GM15510 (cell line): Measurements from ENCODE around the gene SEMA3G.

Experiments used
- POLR2A ChIP-seq: IDR thresholded peaks from 3 replicates; pipeline ENCODE4 v1.6.1; 2011; ENCODE audit warnings: borderline replicate concordance; ENCODE audit not compliant: insufficient read length; ENCODE audit errors: extremely low read depth

Gene SEMA3G

DNA sequence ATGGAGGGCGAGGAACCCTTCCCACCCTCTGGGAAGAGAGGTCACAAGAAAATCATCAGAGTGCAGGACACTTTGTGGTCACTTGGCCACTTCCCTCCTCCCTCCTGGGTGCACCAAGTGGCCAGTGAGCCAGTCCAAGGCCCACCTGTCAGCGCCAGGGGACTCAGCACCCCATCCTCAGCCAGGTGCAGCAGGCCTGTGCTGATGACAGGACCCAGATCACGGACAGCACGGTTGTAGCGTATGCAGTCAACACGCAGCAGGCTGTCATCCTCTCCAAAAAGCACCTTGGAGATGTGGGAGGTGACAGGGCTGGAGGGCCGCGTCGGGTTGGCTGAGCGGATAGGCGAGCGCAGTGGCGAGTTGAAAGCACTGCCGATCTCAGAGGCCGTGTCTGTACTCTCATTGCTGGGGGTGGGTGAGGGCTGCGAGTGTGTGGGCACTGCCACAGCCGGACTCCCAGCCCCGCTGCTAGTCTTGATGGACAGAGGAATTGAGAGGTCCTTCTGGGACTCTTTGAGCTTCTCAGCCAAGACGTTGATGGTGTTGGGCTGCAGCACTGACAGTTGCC is 41.5 kb downstream of the SEMA3G start:
- TF ChIP-seq POLR2A, result no peak

- no peak for TF ChIP-seq POLR2A
Observed at GRCh38 chr3:52402706-52403270, 42.1 kb downstream of the SEMA3G start.

- no peak for TF ChIP-seq POLR2A
Observed at GRCh38 chr3:52402101-52402521, 42.8 kb downstream of the SEMA3G start.

- TF ChIP-seq POLR2A, result no peak
Observed at GRCh38 chr3:52401551-52401950, 43.4 kb downstream of the SEMA3G start.

- no peak for TF ChIP-seq POLR2A
Observed at GRCh38 chr3:52401021-52401420, 43.9 kb downstream of the SEMA3G start.

DNA sequence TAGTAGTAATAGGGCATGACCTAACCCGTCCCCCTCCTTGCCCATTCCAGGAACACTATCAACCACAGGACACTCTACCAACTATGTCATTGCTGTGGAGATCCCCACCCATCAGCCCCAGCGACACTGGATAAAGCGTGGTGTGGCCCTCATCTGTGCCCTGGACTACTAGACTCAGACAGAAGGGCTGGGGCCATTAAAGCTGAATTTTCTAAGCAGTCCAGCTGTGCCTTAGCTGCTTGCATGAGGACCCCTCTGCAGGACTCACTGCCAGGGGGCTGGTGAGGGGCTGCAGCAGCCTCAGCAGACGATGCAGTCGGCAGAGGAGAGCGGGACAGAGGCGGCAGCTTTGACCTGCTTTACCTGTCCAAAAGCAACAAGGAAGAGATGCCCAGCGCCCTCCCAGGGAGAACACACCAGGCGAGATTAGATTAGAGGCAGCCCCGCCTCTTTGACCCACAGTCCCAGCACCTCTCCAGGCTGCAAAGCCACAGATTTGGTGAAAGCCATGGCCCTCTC is 44.6 kb downstream of the SEMA3G start:
- no peak for TF ChIP-seq POLR2A

DNA sequence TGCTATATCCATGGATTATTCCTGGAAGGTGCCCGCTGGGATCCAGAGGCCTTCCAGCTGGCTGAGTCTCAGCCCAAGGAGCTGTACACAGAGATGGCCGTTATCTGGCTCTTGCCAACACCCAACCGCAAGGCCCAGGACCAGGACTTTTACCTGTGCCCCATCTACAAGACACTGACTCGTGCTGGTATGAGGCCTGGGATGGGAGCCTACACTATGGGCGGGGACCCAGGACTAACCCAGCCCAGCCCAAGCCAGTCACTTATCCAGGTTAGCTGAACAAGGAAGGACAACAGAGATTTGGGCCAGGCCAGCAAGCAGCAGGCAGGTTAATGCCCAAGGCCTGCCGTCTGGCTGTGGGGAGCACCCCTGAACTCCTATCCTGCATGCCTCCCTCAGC is 45.3 kb downstream of the SEMA3G start:
- TF ChIP-seq POLR2A, result no peak

- TF ChIP-seq POLR2A, result no peak
Observed at GRCh38 chr3:52399131-52399530, 45.8 kb downstream of the SEMA3G start.

GRCh38 chr3:52398670-52399081 is 46.2 kb downstream of the SEMA3G start:
- TF ChIP-seq POLR2A, result no peak

DNA sequence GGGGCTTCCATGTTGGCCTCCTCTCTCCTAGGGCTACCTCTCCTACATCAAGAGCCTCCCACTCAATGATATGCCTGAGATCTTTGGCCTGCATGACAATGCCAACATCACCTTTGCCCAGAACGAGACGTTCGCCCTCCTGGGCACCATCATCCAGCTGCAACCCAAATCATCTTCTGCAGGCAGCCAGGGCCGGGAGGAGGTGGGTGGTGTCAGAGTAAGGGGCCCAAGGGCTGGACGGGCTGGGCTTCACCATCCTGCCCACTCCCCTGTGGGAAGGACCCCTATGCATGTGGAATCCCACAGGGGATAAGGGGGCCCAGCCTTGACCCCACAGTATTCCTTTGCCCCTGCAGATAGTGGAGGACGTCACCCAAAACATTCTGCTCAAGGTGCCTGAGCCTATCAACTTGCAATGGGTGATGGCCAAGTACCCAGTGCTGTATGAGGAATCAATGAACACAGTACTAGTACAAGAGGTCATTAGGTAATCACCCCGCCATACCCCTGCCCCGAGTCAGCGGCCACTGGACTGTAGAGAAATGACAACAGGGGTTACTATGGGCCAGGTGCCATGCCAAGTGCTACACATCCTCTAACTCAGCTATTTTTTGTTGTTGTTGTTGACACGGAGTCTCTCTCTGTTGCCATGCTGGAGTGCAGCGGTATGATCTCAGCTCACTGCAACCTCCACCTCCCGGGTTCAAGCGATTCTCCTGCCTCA is 47.1 kb downstream of the SEMA3G start:
- TF ChIP-seq POLR2A, result no peak

DNA sequence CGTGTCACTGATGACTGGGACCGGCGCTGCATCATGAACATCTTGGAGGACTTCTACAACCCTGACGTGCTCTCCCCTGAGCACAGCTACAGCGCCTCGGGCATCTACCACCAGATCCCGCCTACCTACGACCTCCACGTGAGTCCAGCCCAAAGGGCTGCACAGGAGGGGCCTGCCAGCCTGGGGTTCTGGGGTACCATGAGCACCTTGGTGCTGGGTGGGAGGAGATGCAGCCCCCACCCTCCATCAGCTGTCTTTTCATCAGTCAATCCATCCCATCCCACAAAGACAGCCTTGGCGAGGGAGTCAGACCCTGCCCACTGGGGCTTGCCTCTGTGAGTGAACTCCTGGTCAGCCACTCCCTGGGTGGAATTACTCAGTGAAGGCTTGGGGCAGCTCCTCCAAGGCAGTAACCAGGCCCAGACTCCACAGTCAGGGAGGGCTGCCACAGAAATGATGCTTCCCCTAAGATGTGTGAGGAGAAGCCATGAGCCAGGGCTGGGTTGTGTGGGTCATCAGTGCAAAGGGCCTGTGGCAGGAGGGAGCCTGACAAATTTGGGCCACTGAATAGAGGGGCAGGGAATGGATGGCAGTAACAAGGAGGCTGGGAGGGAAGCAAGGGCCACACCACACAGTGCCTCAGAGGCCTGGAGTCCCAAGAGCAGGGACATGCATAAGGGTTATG is 47.9 kb downstream of the SEMA3G start:
- no peak for TF ChIP-seq POLR2A

DNA sequence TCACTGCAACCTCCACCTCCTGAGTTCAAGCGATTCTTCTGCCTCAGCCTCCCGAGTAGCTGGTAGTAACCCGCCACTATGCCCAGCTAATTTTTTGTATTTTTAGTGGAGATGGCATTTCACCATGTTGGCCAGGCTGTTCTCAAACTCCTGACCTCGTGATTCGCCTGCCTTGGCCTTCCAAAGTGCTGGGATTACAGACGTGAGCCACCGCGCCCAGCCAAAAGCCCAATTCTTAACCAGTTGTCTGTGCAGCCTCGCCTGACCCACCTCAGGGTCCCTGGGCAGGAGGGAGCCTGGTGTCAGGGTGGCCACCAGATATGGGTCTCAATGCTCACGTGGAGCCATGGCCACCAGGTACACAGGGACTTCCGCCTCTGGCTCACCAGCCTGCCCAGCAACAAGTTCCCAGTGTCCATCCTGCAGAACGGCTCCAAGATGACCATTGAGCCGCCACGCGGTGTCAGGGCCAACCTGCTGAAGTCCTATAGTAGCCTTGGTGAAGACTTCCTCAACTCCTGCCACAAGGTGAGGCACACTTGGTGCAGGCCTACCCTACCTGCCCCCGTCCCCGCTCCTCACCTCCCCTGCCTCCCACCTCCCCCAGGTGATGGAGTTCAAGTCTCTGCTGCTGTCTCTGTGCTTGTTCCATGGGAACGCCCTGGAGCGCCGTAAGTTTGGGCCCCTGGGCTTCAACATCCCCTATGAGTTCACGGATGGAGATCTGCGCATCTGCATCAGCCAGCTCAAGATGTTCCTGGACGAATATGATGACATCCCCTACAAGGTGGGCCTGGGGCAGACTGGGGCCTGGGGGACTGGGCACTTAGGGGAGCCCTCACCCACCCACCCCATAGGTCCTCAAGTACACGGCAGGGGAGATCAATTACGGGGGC is 48.6 kb downstream of the SEMA3G start:
- TF ChIP-seq POLR2A, result no peak

DNA sequence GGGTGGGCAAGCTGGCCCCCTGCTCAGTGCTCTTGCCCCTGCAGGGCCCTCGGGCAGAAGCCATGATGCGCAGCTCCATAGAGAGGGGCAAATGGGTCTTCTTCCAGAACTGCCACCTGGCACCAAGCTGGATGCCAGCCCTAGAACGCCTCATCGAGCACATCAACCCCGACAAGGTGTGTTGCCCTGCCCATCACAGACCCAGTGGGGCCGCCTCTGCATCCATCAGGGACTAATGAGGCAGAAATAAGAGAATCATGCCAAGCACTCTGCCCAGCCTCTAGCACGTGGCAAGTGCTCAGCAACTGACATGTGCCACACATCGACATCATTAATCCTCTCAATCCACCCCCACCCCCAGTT is 49.4 kb downstream of the SEMA3G start:
- TF ChIP-seq POLR2A, result no peak

DNA sequence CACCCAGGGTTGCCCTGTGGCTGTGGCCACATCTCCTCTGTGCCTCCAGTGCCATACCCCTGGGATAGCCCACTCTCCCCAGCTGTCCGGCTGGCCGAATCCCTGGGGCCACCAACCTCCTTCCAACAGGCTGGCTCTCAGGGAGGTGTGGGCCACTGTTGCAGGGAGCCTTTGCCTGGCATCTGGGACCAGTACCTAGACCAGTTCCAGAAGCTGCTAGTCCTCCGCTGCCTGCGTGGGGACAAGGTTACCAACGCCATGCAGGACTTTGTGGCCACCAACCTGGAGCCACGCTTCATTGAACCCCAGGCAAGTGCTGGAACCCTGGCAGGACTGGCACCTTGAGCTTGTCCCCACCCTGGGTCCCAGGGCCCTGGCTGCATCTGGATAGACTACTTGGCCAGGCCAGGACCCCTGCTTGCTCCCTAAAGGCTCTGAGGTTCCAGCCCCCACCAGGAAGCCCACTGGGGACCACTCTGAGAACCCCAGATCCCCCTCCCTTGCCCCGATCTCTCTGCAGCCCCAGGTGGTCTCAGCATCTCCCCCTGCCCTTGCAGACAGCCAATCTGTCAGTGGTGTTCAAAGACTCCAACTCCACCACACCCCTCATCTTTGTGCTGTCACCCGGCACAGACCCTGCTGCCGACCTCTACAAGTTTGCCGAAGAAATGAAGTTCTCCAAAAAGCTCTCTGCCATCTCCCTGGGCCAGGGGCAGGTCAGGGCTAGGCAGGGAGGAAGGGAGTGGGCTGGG is 50.0 kb downstream of the SEMA3G start:
- no peak for TF ChIP-seq POLR2A
